ENCODE data around the gene CYP2C18. TPM values are rescaled to one million over a fixed set of nuclear protein-coding genes. Genes with fewer than 3 reads are reported as not detected.
"Not testable (repeated sequence)": the region's sequence is repeated elsewhere in the genome, so short reads cannot be mapped to it uniquely, and the experiment has no call there.

The CYP2C18 gene
- total and polyA plus RNA-seq, 2 donors = 0.04 TPM; not detected in 1

- Histone ChIP-seq H3K27ac (ENCODE audit: low read depth) (no peak overlapping the region), H3K4me1 (ENCODE audit: insufficient read depth) (no peaks in the 10 kb centered on the region), H3K4me3 (ENCODE audit: low read depth, low read length) (no peak overlapping the region), H3K36me3 (ENCODE audit: insufficient read depth) (no peaks in the 10 kb centered on the region)
- WGBS = 40% methylated on average over 1 of the region's 1 CpG
- DNase-seq (ENCODE audit: extremely low spot score) = no peak
These were observed 3.0 kb upstream of the CYP2C18 start for GRCh38 chr10:94680544-94680943.

DNA sequence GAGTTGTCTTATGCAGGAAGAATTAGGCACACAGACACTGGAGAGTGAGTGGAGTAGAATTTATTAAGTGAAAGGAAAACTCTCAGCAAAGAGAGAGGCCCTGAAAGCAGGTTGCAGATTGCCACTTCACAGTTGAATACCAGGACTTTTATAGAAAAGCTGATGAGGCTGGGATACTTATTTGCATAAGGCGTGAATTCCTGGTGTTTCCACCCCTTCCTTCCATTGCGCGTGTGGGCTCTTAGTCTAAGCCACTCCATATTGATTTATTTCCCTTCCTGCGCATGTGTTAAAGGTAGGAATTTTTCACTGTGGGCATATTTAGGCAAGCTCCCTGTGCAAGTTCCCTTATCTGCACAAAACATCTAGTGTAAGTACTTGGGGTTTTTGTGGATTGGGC, 893 bp upstream of the CYP2C18 start:
- not testable (repeated sequence) for DNase-seq (ENCODE audit: extremely low spot score); H3K4me1 ChIP-seq (ENCODE audit: insufficient read depth); H3K4me3 ChIP-seq (ENCODE audit: low read depth, low read length); H3K27ac ChIP-seq (ENCODE audit: low read depth); H3K36me3 ChIP-seq (ENCODE audit: insufficient read depth)
- 69% methylated on average over 4 of the region's 4 CpGs for WGBS

GRCh38 chr10:94687625-94688248, 4.2 kb downstream of the CYP2C18 start:
- Histone ChIP-seq H3K4me1 (ENCODE audit: insufficient read depth) (no peaks in the 10 kb centered on the region), H3K36me3 (ENCODE audit: insufficient read depth) (no peaks in the 10 kb centered on the region), H3K27ac (ENCODE audit: low read depth) (no peak overlapping the region), H3K4me3 (ENCODE audit: low read depth, low read length) (no peak overlapping the region)
- WGBS = 80% methylated on average over 11 of the region's 11 CpGs
- DNase-seq (ENCODE audit: extremely low spot score) = no peak

GRCh38 chr10:94706089-94706488, 22.6 kb downstream of the CYP2C18 start:
- no peaks in the 10 kb centered on the region for H3K4me1 ChIP-seq (ENCODE audit: insufficient read depth)
- H3K36me3 ChIP-seq (ENCODE audit: insufficient read depth) = no peaks in the 10 kb centered on the region
- no peak overlapping the region for H3K27ac ChIP-seq (ENCODE audit: low read depth)
- DNase-seq (ENCODE audit: extremely low spot score) = no peak
- WGBS = 81% methylated on average over 1 of the region's 1 CpG
- H3K4me3 ChIP-seq (ENCODE audit: low read depth, low read length) = no peak overlapping the region

GRCh38 chr10:94710578-94710977, 27.0 kb downstream of the CYP2C18 start:
- no peak overlapping the region for H3K27ac ChIP-seq (ENCODE audit: low read depth)
- H3K4me1 ChIP-seq (ENCODE audit: insufficient read depth) = no peaks in the 10 kb centered on the region
- DNase-seq (ENCODE audit: extremely low spot score) = no peak
- H3K36me3 ChIP-seq (ENCODE audit: insufficient read depth) = no peaks in the 10 kb centered on the region
- no peak overlapping the region for H3K4me3 ChIP-seq (ENCODE audit: low read depth, low read length)

DNA sequence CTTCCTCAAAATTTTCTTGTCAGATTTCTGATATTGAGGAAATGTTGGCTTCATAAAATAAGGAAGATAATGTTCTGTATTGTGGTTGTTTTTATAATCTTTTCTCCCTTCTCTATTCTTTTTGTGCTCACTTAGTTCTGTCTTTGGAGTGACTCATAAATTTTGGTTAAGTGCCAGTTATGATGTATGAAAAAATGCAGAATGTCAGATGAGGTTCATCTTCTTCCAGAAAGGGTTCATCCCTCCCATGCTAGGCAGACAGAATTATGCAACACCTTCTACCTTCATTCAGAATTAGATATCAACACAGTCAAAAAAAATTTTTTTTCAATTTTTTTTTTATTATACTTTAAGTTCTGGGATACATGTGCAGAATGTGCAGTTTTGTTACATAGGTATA, 42.3 kb downstream of the CYP2C18 start:
- Histone ChIP-seq H3K4me1 (ENCODE audit: insufficient read depth) (no peaks in the 10 kb centered on the region), H3K36me3 (ENCODE audit: insufficient read depth) (no peaks in the 10 kb centered on the region), H3K4me3 (ENCODE audit: low read depth, low read length) (no peak overlapping the region), H3K27ac (ENCODE audit: low read depth) (no peak overlapping the region)
- no peak for DNase-seq (ENCODE audit: extremely low spot score)

GRCh38 chr10:94735197-94735596, 51.7 kb downstream of the CYP2C18 start:
- Histone ChIP-seq H3K4me1 (ENCODE audit: insufficient read depth) (no peaks in the 10 kb centered on the region), H3K27ac (ENCODE audit: low read depth) (no peak overlapping the region), H3K4me3 (ENCODE audit: low read depth, low read length) (no peak overlapping the region), H3K36me3 (ENCODE audit: insufficient read depth) (no peaks in the 10 kb centered on the region)
- DNase-seq (ENCODE audit: extremely low spot score) = no peak
- WGBS = 65% methylated on average over 3 of the region's 3 CpGs

DNA sequence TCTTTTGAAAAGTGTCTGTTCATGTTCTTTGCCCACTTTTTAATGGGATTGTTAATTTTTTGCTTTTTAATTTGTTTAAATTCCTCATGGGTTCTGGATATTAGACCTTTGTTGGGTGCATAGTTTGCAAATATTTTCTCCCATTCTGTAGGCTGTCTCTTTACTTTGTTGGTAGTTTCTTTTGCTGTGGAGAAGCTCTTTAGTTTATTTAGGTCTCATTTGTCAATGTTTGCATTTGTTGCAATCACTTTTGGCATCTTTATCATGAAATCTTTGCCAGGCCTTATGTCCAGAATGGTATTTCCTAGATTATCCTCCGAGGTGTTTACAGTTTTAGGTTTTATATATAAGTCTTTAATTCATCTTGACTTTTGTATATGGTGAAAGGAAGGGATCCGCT, 55.1 kb downstream of the CYP2C18 start:
- Histone ChIP-seq H3K27ac (ENCODE audit: low read depth) (no peak overlapping the region), H3K36me3 (ENCODE audit: insufficient read depth) (no peaks in the 10 kb centered on the region), H3K4me3 (ENCODE audit: low read depth, low read length) (no peak overlapping the region), H3K4me1 (ENCODE audit: insufficient read depth) (no peaks in the 10 kb centered on the region)
- DNase-seq (ENCODE audit: extremely low spot score) = no peak
- 52% methylated on average over 2 of the region's 2 CpGs for WGBS

GRCh38 chr10:94747137-94747536, 63.6 kb downstream of the CYP2C18 start:
- DNase-seq (ENCODE audit: extremely low spot score) = no peak
- WGBS = 67% methylated on average over 2 of the region's 2 CpGs

GRCh38 chr10:94747838-94748237, 64.3 kb downstream of the CYP2C18 start:
- Histone ChIP-seq H3K4me1 (ENCODE audit: insufficient read depth) (no peaks in the 10 kb centered on the region), H3K4me3 (ENCODE audit: low read depth, low read length) (no peak overlapping the region), H3K27ac (ENCODE audit: low read depth) (no peak overlapping the region), H3K36me3 (ENCODE audit: insufficient read depth) (no peaks in the 10 kb centered on the region)
- DNase-seq (ENCODE audit: extremely low spot score) = no peak
- WGBS = 76% methylated on average over 4 of the region's 4 CpGs

More at GRCh38 chr10:94747137-94747536, 63.6 kb downstream of the CYP2C18 start:
- H3K4me3 ChIP-seq (ENCODE audit: low read depth, low read length) = no peak overlapping the region
- H3K36me3 ChIP-seq (ENCODE audit: insufficient read depth) = no peaks in the 10 kb centered on the region
- H3K27ac ChIP-seq (ENCODE audit: low read depth) = no peak overlapping the region
- H3K4me1 ChIP-seq (ENCODE audit: insufficient read depth) = no peaks in the 10 kb centered on the region

DNA sequence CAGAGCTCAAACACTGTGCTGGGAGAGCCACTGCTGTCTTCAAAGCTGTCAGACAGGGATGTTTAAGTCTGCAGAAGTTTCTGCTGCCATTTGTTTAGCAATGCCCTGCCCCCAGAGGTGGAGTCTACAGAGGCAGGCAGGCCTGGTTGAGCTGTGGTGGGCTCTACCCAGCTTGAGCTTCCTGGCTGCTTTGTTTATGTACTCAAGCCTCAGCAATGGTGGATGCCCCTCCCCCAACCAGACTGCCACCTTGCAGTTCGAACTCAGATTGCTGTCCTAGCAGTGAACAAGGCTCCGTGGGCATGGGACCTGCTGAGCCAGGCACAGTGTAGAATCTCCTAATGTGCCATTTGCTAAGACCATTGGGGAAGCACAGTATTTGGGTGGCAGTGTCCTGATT, 74.4 kb downstream of the CYP2C18 start:
- no peaks in the 10 kb centered on the region for H3K36me3 ChIP-seq (ENCODE audit: insufficient read depth)
- 67% methylated on average over 2 of the region's 2 CpGs for WGBS
- no peak for DNase-seq (ENCODE audit: extremely low spot score)
- H3K4me3 ChIP-seq (ENCODE audit: low read depth, low read length) = no peak overlapping the region
- H3K4me1 ChIP-seq (ENCODE audit: insufficient read depth) = no peaks in the 10 kb centered on the region
- no peak overlapping the region for H3K27ac ChIP-seq (ENCODE audit: low read depth)

GRCh38 chr10:94760586-94761178, 77.2 kb downstream of the CYP2C18 start:
- Histone ChIP-seq H3K36me3 (ENCODE audit: insufficient read depth) (no peaks in the 10 kb centered on the region), H3K4me3 (ENCODE audit: low read depth, low read length) (no peak overlapping the region), H3K27ac (ENCODE audit: low read depth) (no peak overlapping the region), H3K4me1 (ENCODE audit: insufficient read depth) (no peaks in the 10 kb centered on the region)
- DNase-seq (ENCODE audit: extremely low spot score) = no peak
- 70% methylated on average over 2 of the region's 2 CpGs for WGBS

DNA sequence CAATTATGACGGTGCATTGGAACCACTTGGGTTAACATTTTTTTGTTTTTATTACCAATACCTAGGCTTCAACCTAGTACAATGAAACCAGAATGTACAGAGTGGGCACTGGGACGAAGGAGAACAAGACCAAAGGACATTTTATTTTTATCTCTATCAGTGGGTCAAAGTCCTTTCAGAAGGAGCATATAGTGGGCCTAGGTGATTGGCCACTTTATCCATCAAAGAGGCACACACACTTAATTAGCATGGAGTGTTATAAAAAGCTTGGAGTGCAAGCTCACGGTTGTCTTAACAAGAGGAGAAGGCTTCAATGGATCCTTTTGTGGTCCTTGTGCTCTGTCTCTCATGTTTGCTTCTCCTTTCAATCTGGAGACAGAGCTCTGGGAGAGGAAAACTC, 78.9 kb downstream of the CYP2C18 start, which contains the start of gene CYP2C19:
TSS of gene CYP2C19 (plus strand) at position 289 of the 400 bp plus-strand sequence. CDS start at position 314, 25 bp downstream.
- no peak for DNase-seq (ENCODE audit: extremely low spot score)
- Histone ChIP-seq H3K4me3 (ENCODE audit: low read depth, low read length) (no peak within 1 kb of the TSS), H3K36me3 (ENCODE audit: insufficient read depth) (no peaks in the 10 kb centered on the region), H3K27ac (ENCODE audit: low read depth) (no peak within 1 kb of the TSS), H3K4me1 (ENCODE audit: insufficient read depth) (no peaks in the 10 kb centered on the region)
- 70% methylated on average over 3 of the region's 3 CpGs for WGBS

DNA sequence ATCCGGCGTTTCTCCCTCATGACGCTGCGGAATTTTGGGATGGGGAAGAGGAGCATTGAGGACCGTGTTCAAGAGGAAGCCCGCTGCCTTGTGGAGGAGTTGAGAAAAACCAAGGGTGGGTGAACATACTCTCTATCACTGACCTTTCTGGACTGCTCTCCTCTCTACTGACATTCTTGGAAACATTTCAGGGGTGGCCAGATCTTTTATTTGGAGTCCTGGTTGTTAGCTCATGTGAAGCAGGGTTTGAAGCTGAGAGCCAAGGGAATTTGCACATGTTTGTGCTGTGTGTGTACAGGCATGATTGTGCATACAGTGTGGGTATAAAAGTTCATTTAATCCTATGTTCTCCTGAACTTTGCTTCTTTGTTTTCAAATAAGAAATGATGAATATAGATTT, 91.9 kb downstream of the CYP2C18 start:
- DNase-seq (ENCODE audit: extremely low spot score); H3K36me3 ChIP-seq (ENCODE audit: insufficient read depth); H3K4me1 ChIP-seq (ENCODE audit: insufficient read depth); H3K27ac ChIP-seq (ENCODE audit: low read depth); H3K4me3 ChIP-seq (ENCODE audit: low read depth, low read length): not testable (repeated sequence)
- WGBS = 84% methylated on average over 6 of the region's 6 CpGs

All from urinary bladder (tissue), 4 donors.